Liver (tissue), 9 donors: ENCODE data around the gene RNF225. TPM values are rescaled to one million over a fixed set of nuclear protein-coding genes. Genes with fewer than 3 reads are reported as not detected.

Source experiments
- DNase-seq: peaks from one replicate; pipeline ENCODE4 v3.0.0-alpha.2; 2017; ENCODE audit warnings: low spot score
- H3K27ac ChIP-seq, 2 donors: one replicate each; pipeline ENCODE4 v1.7.0; 2013; ENCODE audit warnings: inconsistent platforms in 2 of 2, low read length in 2 of 2, control low read depth in 1 of 2, low read depth in 1 of 2, mild to moderate bottlenecking in 1 of 2
- H3K27me3 ChIP-seq, 4 donors: one replicate each; pipeline versions ENCODE4 v1.6.1 to v1.7.0; 2013; ENCODE audit warnings: low read length in 3 of 4, inconsistent platforms in 1 of 4, mild to moderate bottlenecking in 1 of 4, moderate library complexity in 1 of 4; ENCODE audit not compliant: control insufficient read depth in 4 of 4, insufficient read depth in 4 of 4
- H3K36me3 ChIP-seq, 4 donors: one replicate each; pipeline versions ENCODE4 v1.6.1 to v1.7.0; 2013; ENCODE audit warnings: low read length in 3 of 4, mild to moderate bottlenecking in 3 of 4, low read depth in 1 of 4, moderate library complexity in 1 of 4; ENCODE audit not compliant: control insufficient read depth in 4 of 4, insufficient read depth in 3 of 4
- H3K4me1 ChIP-seq, 4 donors: one replicate each; pipeline versions ENCODE4 v1.6.1 to v1.7.0; 2013; ENCODE audit warnings: low read length in 3 of 4, mild to moderate bottlenecking in 3 of 4, moderate library complexity in 1 of 4; ENCODE audit not compliant: control insufficient read depth in 4 of 4, insufficient read depth in 4 of 4
- H3K4me3 ChIP-seq, 3 donors: one replicate each; pipeline versions ENCODE4 v1.6.1 to v1.7.0; 2013; ENCODE audit warnings: low read length in 3 of 3, control low read depth in 1 of 3, low read depth in 1 of 3, mild to moderate bottlenecking in 1 of 3
- H3K9ac ChIP-seq, 2 donors: one replicate each; pipeline ENCODE4 v1.7.0; 2013; ENCODE audit warnings: low read length in 2 of 2, mild to moderate bottlenecking in 2 of 2, moderate library complexity in 2 of 2, control low read depth in 1 of 2, low read depth in 1 of 2
- H3K9me3 ChIP-seq, 4 donors: one replicate each; pipeline versions ENCODE4 v1.6.1 to v1.7.0; 2013; ENCODE audit warnings: low read length in 3 of 4; ENCODE audit not compliant: control insufficient read depth in 4 of 4
- EGR1 ChIP-seq, 2 donors: IDR thresholded peaks; 2 replicates each; pipeline ENCODE4 v1.6.1; 2016 to 2018; ENCODE audit warnings: antibody characterized with exemption in 2 of 2, low read depth in 2 of 2
- FOXA1 ChIP-seq: IDR thresholded peaks from 2 replicates; pipeline ENCODE4 v1.6.1; 2016; ENCODE audit warnings: antibody characterized with exemption
- FOXA2 ChIP-seq: IDR thresholded peaks from 2 replicates; pipeline ENCODE4 v1.6.1; 2016; ENCODE audit warnings: antibody characterized with exemption
- GABPA ChIP-seq, 2 donors: IDR thresholded peaks in 1 of 2; conservative IDR thresholded peaks in 1 of 2; 2 replicates each; pipeline ENCODE4 v1.6.1; 2016; ENCODE audit warnings: antibody characterized with exemption in 2 of 2, mild to moderate bottlenecking in 1 of 2, moderate library complexity in 1 of 2
- HNF4A ChIP-seq, 2 donors: conservative IDR thresholded peaks; 2 replicates each; pipeline ENCODE4 v1.6.1; 2016; ENCODE audit warnings: antibody characterized with exemption in 2 of 2, mild to moderate bottlenecking in 2 of 2
- HNF4G ChIP-seq: IDR thresholded peaks from 2 replicates; pipeline ENCODE4 v1.6.1; 2016; ENCODE audit warnings: antibody characterized with exemption
- JUND ChIP-seq, 2 donors: IDR thresholded peaks; 2 replicates each; pipeline ENCODE4 v1.6.1; 2016; ENCODE audit warnings: antibody characterized with exemption in 2 of 2
- NR2F2 ChIP-seq: IDR thresholded peaks from 2 replicates; pipeline ENCODE4 v1.6.1; 2016; ENCODE audit warnings: antibody characterized with exemption
- RAD21 ChIP-seq, 2 donors: IDR thresholded peaks; 2 replicates each; pipeline ENCODE4 v1.6.1; 2016; ENCODE audit warnings: antibody characterized with exemption in 2 of 2, mild to moderate bottlenecking in 2 of 2
- RXRA ChIP-seq, 2 donors: IDR thresholded peaks; 2 replicates each; pipeline ENCODE4 v1.6.1; 2017 to 2018; ENCODE audit warnings: antibody characterized with exemption in 2 of 2, mild to moderate bottlenecking in 1 of 2
- SP1 ChIP-seq: IDR thresholded peaks from 2 replicates; pipeline ENCODE4 v1.6.1; 2018; ENCODE audit warnings: antibody characterized with exemption, mild to moderate bottlenecking
- TAF1 ChIP-seq: conservative IDR thresholded peaks from 2 replicates; pipeline ENCODE4 v1.6.1; 2016; ENCODE audit warnings: antibody characterized with exemption, mild to moderate bottlenecking
- YY1 ChIP-seq: IDR thresholded peaks from 2 replicates; pipeline ENCODE4 v1.6.1; 2016; ENCODE audit warnings: antibody characterized with exemption, mild to moderate bottlenecking
- WGBS: extraction: QIAGEN DNeasy Blood & Tissue Kit; methylation state at CpG from one replicate; pipeline ENCODE4 v1.1.7; 2013; 5-methylcytosine and 5-hydroxymethylcytosine counted together
- polyA plus RNA-seq, 2 donors: library from polyadenylated mRNA; stranded (reverse) in 1 of 2; unstranded in 1 of 2; fragments of 200-250 nt in 1 of 2; fragments of >200 nt in 1 of 2; fragmentation: Nextera tagmentation in 1 of 2; extraction: Ambion mirVana in 1 of 2; gene quantifications; one replicate each; pipeline versions ENCODE4 v1.2.1 to v1.2.3, GENCODE V29; 2013 to 2015
- total RNA-seq, 2 donors: library from RNA; depleted of rRNA; stranded (reverse); fragments of >200 nt; gene quantifications; one replicate each; pipeline ENCODE4 v1.2.3, GENCODE V29; 2014
- TF ChIP-seq, protein P1 (sequence below): IDR thresholded peaks from 2 replicates; pipeline ENCODE4 v1.6.1; 2016; ENCODE audit warnings: antibody characterized with exemption
- TF ChIP-seq, protein P2 (sequence below): IDR thresholded peaks from 2 replicates; pipeline ENCODE4 v1.6.1; 2016; ENCODE audit warnings: antibody characterized with exemption
- TF ChIP-seq, protein P3 (sequence below): IDR thresholded peaks from 2 replicates; pipeline ENCODE4 v1.6.1; 2016; ENCODE audit warnings: antibody characterized with exemption
- TF ChIP-seq, protein P4 (sequence below): IDR thresholded peaks from 2 replicates; pipeline ENCODE4 v1.6.1; 2016; ENCODE audit warnings: antibody characterized with exemption, mild to moderate bottlenecking
- TF ChIP-seq, protein P5 (sequence below): fragments of 150-350 bp; IDR thresholded peaks from 2 replicates; pipeline ENCODE4 v1.5.1; 2017; ENCODE audit warnings: improper control_type of control experiment, low read depth, low read length; ENCODE audit not compliant: missing input control
- donor health status: healthy.
- donor health status: healthy.
- donor health status: healthy.
- donor health status: healthy.
- donor health status: healthy.

The RNF225 gene
- total and polyA plus RNA-seq, 4 donors = not detected

DNA sequence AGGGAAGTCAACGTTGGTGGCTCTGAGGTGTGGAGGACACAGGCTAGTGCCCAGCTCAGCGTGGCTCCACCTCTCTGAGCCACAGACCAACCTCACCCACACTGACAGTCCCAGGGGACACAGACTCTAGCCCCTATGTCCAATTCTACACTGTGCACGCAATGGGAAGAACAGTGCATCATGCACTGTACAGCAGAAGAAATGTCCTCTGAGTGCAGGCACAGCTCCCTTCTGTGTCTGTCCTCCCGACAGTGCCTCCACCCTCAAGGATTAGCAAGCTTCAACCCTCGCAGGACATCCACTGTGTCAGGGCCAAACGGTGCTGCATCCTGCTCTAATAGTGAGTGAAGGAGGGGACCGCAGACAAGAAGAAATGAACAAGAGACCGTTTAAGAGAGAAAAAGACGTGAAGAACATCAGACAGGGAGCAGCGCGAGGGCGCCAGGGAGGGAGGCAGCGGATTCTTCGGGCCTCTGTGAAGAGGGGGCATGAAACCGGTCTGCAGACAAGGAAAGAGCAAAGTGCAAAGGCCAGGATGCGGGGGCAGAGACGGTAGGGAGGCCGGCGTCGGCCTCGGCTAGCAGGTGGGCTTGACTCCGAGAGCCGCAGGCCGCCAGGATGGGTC lies 15.3 kb upstream of the RNF225 start:
- DNase-seq = no peak
- peaks cover 6 to 28% (median 18%) of the 10 kb centered on the region in 4 donors for H3K4me1 ChIP-seq
- peak overlapping the region; percentile 70 to 80 (median 73) for H3K4me3 ChIP-seq
- H3K9ac ChIP-seq = peak overlapping the region in 1 of 2 donors; percentile 6
- TF ChIP-seq, protein P1, sequence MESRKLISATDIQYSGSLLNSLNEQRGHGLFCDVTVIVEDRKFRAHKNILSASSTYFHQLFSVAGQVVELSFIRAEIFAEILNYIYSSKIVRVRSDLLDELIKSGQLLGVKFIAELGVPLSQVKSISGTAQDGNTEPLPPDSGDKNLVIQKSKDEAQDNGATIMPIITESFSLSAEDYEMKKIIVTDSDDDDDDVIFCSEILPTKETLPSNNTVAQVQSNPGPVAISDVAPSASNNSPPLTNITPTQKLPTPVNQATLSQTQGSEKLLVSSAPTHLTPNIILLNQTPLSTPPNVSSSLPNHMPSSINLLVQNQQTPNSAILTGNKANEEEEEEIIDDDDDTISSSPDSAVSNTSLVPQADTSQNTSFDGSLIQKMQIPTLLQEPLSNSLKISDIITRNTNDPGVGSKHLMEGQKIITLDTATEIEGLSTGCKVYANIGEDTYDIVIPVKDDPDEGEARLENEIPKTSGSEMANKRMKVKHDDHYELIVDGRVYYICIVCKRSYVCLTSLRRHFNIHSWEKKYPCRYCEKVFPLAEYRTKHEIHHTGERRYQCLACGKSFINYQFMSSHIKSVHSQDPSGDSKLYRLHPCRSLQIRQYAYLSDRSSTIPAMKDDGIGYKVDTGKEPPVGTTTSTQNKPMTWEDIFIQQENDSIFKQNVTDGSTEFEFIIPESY = no peak
- TF ChIP-seq HNF4A (conservative IDR thresholded peaks at IDR 0.05) (peak in 1 of 2 donors; percentile 68), EGR1 (IDR thresholded peaks at IDR 0.05; ENCODE audit: low read depth in 2 of 2) (peak in 1 of 2 donors; percentile 49), HNF4G (no peak), FOXA1 (no peak), RAD21 (IDR thresholded peaks at IDR 0.05) (no peak)
- H3K36me3 ChIP-seq = no peaks in the 10 kb centered on the region
- no peaks in the 10 kb centered on the region for H3K27me3 ChIP-seq
- no peaks in the 10 kb centered on the region for H3K9me3 ChIP-seq
- H3K27ac ChIP-seq = peak overlapping the region; percentile 93 to 96
- 6% methylated on average over 24 of the region's 24 CpGs for WGBS

DNA sequence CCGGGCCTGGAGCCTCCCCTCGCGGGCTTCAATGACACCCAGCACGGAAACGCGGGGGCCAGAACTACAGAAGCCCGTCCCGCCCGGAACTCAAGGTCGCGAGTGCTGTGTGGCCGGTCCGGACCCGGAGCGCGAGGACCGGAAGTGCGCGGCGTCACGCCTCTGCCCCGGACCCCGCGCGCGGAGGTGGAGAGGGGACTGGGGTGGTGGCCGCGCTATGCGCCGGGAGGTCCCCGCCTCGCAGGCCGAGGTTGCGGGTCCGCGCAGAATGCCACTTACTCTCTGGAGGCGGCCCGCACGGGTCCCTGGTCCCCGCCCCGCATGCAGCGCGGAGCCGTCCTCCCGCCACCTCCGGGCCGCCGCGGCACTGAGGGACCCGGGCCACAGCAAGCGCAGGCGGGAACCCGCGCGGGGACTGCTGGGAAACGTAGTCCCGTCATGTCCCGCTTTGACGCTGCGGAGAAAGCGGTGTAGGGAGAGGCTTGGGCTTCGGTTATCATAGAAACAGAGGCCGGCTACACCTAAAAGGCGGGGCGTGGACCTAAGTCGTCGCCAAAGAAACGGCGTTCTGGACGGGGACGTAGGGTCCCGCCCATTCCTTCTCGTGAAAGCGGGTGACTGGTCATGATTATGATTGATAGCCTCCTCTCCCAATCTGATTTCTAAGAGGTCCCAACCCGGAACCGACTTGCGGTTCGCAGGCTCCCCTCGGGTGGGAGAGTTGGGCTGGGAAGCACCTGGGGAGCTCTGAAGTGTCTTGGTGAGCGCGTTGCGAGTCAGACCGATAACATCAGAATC lies 14.6 kb upstream of the RNF225 start, which contains the start of gene ZNF837:
TSS of gene ZNF837 (minus strand) at position 369 of the 798 bp plus-strand sequence. CDS start 11,698 bp downstream, outside the sequence.
- peak within 1 kb of the TSS; percentile 6 to 36 for H3K9ac ChIP-seq
- no peaks in the 10 kb centered on the region for H3K36me3 ChIP-seq
- under 1% methylated on average over 83 of the region's 83 CpGs for WGBS
- H3K27ac ChIP-seq = peak within 1 kb of the TSS; percentile 93 to 96
- TF ChIP-seq RXRA (IDR thresholded peaks at IDR 0.05) (peak in 1 of 2 donors; percentile 11), HNF4G (no peak), SP1 (peak; percentile 74), TAF1 (no peak), EGR1 (IDR thresholded peaks at IDR 0.05; ENCODE audit: low read depth in 2 of 2) (peak in 1 of 2 donors; percentile 30), RAD21 (IDR thresholded peaks at IDR 0.05) (peak; percentile 4 to 41), HNF4A (conservative IDR thresholded peaks at IDR 0.05) (peak; percentile 33 to 75), JUND (IDR thresholded peaks at IDR 0.05) (no peak), YY1 (peak; percentile 29), FOXA1 (no peak), FOXA2 (no peak), NR2F2 (peak; percentile 87), GABPA (IDR thresholded peaks at IDR 0.05 in 1 of 2, conservative IDR thresholded peaks at IDR 0.05 in 1 of 2) (peak; percentile 83 to 94)
- TF ChIP-seq, protein P1 = peak; percentile 16
- TF ChIP-seq, protein P2, sequence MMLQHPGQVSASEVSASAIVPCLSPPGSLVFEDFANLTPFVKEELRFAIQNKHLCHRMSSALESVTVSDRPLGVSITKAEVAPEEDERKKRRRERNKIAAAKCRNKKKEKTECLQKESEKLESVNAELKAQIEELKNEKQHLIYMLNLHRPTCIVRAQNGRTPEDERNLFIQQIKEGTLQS = no peak
- TF ChIP-seq, protein P3, sequence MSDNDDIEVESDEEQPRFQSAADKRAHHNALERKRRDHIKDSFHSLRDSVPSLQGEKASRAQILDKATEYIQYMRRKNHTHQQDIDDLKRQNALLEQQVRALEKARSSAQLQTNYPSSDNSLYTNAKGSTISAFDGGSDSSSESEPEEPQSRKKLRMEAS = peak; percentile 41
- TF ChIP-seq, protein P4, sequence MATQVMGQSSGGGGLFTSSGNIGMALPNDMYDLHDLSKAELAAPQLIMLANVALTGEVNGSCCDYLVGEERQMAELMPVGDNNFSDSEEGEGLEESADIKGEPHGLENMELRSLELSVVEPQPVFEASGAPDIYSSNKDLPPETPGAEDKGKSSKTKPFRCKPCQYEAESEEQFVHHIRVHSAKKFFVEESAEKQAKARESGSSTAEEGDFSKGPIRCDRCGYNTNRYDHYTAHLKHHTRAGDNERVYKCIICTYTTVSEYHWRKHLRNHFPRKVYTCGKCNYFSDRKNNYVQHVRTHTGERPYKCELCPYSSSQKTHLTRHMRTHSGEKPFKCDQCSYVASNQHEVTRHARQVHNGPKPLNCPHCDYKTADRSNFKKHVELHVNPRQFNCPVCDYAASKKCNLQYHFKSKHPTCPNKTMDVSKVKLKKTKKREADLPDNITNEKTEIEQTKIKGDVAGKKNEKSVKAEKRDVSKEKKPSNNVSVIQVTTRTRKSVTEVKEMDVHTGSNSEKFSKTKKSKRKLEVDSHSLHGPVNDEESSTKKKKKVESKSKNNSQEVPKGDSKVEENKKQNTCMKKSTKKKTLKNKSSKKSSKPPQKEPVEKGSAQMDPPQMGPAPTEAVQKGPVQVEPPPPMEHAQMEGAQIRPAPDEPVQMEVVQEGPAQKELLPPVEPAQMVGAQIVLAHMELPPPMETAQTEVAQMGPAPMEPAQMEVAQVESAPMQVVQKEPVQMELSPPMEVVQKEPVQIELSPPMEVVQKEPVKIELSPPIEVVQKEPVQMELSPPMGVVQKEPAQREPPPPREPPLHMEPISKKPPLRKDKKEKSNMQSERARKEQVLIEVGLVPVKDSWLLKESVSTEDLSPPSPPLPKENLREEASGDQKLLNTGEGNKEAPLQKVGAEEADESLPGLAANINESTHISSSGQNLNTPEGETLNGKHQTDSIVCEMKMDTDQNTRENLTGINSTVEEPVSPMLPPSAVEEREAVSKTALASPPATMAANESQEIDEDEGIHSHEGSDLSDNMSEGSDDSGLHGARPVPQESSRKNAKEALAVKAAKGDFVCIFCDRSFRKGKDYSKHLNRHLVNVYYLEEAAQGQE = no peak
- TF ChIP-seq, protein P5, sequence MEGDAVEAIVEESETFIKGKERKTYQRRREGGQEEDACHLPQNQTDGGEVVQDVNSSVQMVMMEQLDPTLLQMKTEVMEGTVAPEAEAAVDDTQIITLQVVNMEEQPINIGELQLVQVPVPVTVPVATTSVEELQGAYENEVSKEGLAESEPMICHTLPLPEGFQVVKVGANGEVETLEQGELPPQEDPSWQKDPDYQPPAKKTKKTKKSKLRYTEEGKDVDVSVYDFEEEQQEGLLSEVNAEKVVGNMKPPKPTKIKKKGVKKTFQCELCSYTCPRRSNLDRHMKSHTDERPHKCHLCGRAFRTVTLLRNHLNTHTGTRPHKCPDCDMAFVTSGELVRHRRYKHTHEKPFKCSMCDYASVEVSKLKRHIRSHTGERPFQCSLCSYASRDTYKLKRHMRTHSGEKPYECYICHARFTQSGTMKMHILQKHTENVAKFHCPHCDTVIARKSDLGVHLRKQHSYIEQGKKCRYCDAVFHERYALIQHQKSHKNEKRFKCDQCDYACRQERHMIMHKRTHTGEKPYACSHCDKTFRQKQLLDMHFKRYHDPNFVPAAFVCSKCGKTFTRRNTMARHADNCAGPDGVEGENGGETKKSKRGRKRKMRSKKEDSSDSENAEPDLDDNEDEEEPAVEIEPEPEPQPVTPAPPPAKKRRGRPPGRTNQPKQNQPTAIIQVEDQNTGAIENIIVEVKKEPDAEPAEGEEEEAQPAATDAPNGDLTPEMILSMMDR = no peak
- peaks cover 13 to 36% (median 24%) of the 10 kb centered on the region in 4 donors for H3K4me1 ChIP-seq
- H3K9me3 ChIP-seq = no peaks in the 10 kb centered on the region
- H3K27me3 ChIP-seq = no peaks in the 10 kb centered on the region
- peak within 1 kb of the TSS; percentile 71 to 80 (median 73) for H3K4me3 ChIP-seq
- peak; percentile 95 for DNase-seq
